ENCODE data around the gene PKMYT1. TPM values are rescaled to one million over a fixed set of nuclear protein-coding genes. Genes with fewer than 3 reads are reported as not detected.

Gene PKMYT1
- total and polyA plus RNA-seq, 2 experiments from 2014 or later, result 15.6 to 21.1 TPM

GRCh38 chr16:2953706-2954627 lies 26.3 kb downstream of the PKMYT1 start:
- in situ Hi-C loops (cut with MboI), result no loop called here
- Histone ChIP-seq H3K4me3 (no peak overlapping the region), H3F3A (ENCODE audit: insufficient read depth) (no peaks in the 10 kb centered on the region)

DNA sequence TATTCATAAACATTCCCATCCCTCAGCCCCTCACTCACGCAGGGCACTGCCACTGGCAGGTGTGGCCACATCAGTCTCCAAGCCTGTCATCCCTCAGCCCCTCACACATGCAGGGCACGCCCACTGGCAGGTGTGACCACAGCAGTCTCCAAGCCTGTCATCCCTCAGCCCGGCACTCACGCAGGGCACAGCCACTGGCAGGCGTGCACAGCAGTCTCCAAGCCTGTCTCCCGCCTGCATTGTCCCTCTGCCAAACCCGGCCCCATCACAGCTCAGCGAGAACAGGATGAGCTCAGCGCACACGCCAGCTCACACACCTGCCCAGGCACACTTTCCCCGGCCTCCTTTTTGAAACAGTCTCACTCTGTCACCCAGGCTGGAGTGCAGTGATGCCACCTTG lies 27.6 kb downstream of the PKMYT1 start:
- no peak overlapping the region for H3K4me2 ChIP-seq (ENCODE audit: unreplicated experiment)
- 37 to 56% methylated on average over 9 to 10 of the region's 11 CpGs for WGBS, 2 experiments (ENCODE audit: low coverage in 1 of 2, low lambda C conversion rate in 2 of 2, missing lambda C conversion rate in 2 of 2)
- H3F3A ChIP-seq (ENCODE audit: insufficient read depth), result no peaks in the 10 kb centered on the region
- peaks cover 17% of the 10 kb centered on the region for H3K27me3 ChIP-seq (replicated peaks; ENCODE audit: insufficient read depth)
- H3K27ac ChIP-seq, result no peak overlapping the region
- no peaks in the 10 kb centered on the region for H3K9me3 ChIP-seq (ENCODE audit: low read depth)
- H3K79me2 ChIP-seq (ENCODE audit: insufficient read depth), result no peaks in the 10 kb centered on the region
- H3K4me3 ChIP-seq, result no peak overlapping the region
- H3K9me2 ChIP-seq (ENCODE audit: insufficient read depth), result no peaks in the 10 kb centered on the region
- H3K4me1 ChIP-seq (ENCODE audit: insufficient read depth), result no peaks in the 10 kb centered on the region
- no peaks in the 10 kb centered on the region for H3K36me3 ChIP-seq (ENCODE audit: low read depth)
- in situ Hi-C loops (cut with MboI), result no loop called here
- H4K20me1 ChIP-seq (ENCODE audit: insufficient read depth), result no peaks in the 10 kb centered on the region
- H2AFZ ChIP-seq, result no peak overlapping the region
- no peak for DNase-seq
- H3K9ac ChIP-seq, result no peak overlapping the region
- TF ChIP-seq EZH2phosphoT487 (IDR thresholded peaks at IDR 0.05; ENCODE audit: insufficient read depth, low read depth) (no peak), EZH2 (IDR thresholded peaks at IDR 0.05; ENCODE audit: insufficient read depth, poor library complexity, severe bottlenecking) (no peak)

More at GRCh38 chr16:2953706-2954627, 26.3 kb downstream of the PKMYT1 start:
- Histone ChIP-seq H3K9ac (no peak overlapping the region), H3K36me3 (ENCODE audit: low read depth) (no peaks in the 10 kb centered on the region), H3K9me2 (ENCODE audit: insufficient read depth) (no peaks in the 10 kb centered on the region), H4K20me1 (ENCODE audit: insufficient read depth) (no peaks in the 10 kb centered on the region), H3K4me2 (ENCODE audit: unreplicated experiment) (no peak overlapping the region), H3K27me3 (replicated peaks; ENCODE audit: insufficient read depth) (peaks cover 17% of the 10 kb centered on the region), H3K9me3 (ENCODE audit: low read depth) (no peaks in the 10 kb centered on the region), H2AFZ (no peak overlapping the region), H3K4me1 (ENCODE audit: insufficient read depth) (no peaks in the 10 kb centered on the region), H3K79me2 (ENCODE audit: insufficient read depth) (no peaks in the 10 kb centered on the region), H3K27ac (no peak overlapping the region)
- no peak for DNase-seq
- TF ChIP-seq EZH2 (IDR thresholded peaks at IDR 0.05; ENCODE audit: insufficient read depth, poor library complexity, severe bottlenecking) (no peak), EZH2phosphoT487 (IDR thresholded peaks at IDR 0.05; ENCODE audit: insufficient read depth, low read depth) (no peak)
- WGBS, 2 experiments (ENCODE audit: low coverage in 1 of 2, low lambda C conversion rate in 2 of 2, missing lambda C conversion rate in 2 of 2), result 19 to 24% methylated on average over 30 to 31 of the region's 31 CpGs

GRCh38 chr16:2950773-2951172 lies 29.5 kb downstream of the PKMYT1 start:
- in situ Hi-C loops (cut with MboI), result no loop called here
- Histone ChIP-seq H3K4me3 (no peak overlapping the region), H3F3A (ENCODE audit: insufficient read depth) (no peaks in the 10 kb centered on the region), H4K20me1 (ENCODE audit: insufficient read depth) (no peaks in the 10 kb centered on the region), H3K27me3 (replicated peaks; ENCODE audit: insufficient read depth) (peaks cover 14% of the 10 kb centered on the region), H3K9me2 (ENCODE audit: insufficient read depth) (no peaks in the 10 kb centered on the region), H3K79me2 (ENCODE audit: insufficient read depth) (no peaks in the 10 kb centered on the region), H3K9ac (no peak overlapping the region), H3K27ac (no peak overlapping the region), H3K36me3 (ENCODE audit: low read depth) (0 out of 2 replicates have a peak, but pooled peaks cover 7% of the 10 kb centered on the region), H3K9me3 (ENCODE audit: low read depth) (no peaks in the 10 kb centered on the region), H3K4me1 (ENCODE audit: insufficient read depth) (no peaks in the 10 kb centered on the region), H3K4me2 (ENCODE audit: unreplicated experiment) (no peak overlapping the region), H2AFZ (no peak overlapping the region)
- 83 to 89% methylated on average over 16 of the region's 16 CpGs for WGBS, 2 experiments (ENCODE audit: low coverage in 1 of 2, low lambda C conversion rate in 2 of 2, missing lambda C conversion rate in 2 of 2)
- no peak for DNase-seq
- TF ChIP-seq EZH2phosphoT487 (IDR thresholded peaks at IDR 0.05; ENCODE audit: insufficient read depth, low read depth) (no peak), EZH2 (IDR thresholded peaks at IDR 0.05; ENCODE audit: insufficient read depth, poor library complexity, severe bottlenecking) (no peak)

DNA sequence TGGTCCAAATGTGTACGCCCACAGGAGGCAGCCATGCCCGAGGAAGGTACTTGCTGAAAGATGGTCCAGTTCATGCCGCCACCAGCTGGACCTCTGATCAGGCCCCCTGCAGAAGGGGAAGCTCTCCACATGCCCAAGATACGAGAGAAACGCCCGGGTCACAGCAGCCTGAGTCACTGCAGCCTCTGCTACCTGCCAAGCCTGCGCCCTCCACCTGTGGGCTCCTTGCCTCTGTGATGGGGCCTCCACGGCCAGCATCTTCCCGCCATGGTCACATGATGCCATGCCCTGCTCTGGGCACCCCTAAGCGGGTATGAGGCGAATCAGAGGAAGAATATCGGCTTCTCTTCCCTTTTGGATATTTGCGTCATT lies 29.9 kb downstream of the PKMYT1 start:
- Histone ChIP-seq H3K4me2 (ENCODE audit: unreplicated experiment) (no peak overlapping the region), H3K9ac (no peak overlapping the region), H3F3A (ENCODE audit: insufficient read depth) (no peaks in the 10 kb centered on the region), H4K20me1 (ENCODE audit: insufficient read depth) (no peaks in the 10 kb centered on the region), H3K4me1 (ENCODE audit: insufficient read depth) (no peaks in the 10 kb centered on the region), H3K9me2 (ENCODE audit: insufficient read depth) (no peaks in the 10 kb centered on the region), H3K27me3 (replicated peaks; ENCODE audit: insufficient read depth) (peaks cover 14% of the 10 kb centered on the region), H3K27ac (no peak overlapping the region), H3K36me3 (ENCODE audit: low read depth) (0 out of 2 replicates have a peak, but pooled peaks cover 7% of the 10 kb centered on the region), H3K4me3 (no peak overlapping the region), H3K9me3 (ENCODE audit: low read depth) (no peaks in the 10 kb centered on the region), H2AFZ (no peak overlapping the region), H3K79me2 (ENCODE audit: insufficient read depth) (no peaks in the 10 kb centered on the region)
- WGBS, 2 experiments (ENCODE audit: low coverage in 1 of 2, low lambda C conversion rate in 2 of 2, missing lambda C conversion rate in 2 of 2), result 79 to 85% methylated on average over 11 to 13 of the region's 13 CpGs
- in situ Hi-C loops (cut with MboI), result no loop called here
- no peak for TF ChIP-seq EZH2phosphoT487 (IDR thresholded peaks at IDR 0.05; ENCODE audit: insufficient read depth, low read depth)
- no peak for TF ChIP-seq EZH2 (IDR thresholded peaks at IDR 0.05; ENCODE audit: insufficient read depth, poor library complexity, severe bottlenecking)
- no peak for DNase-seq
